HepG2 (cell line): ENCODE measurements around the gene B4GALT5. TPM values are rescaled to one million over a fixed set of nuclear protein-coding genes. Genes with fewer than 3 reads are reported as not detected.

Source experiments
- ARNT ChIP-seq: fragments of 450-650 bp; IDR thresholded peaks from 2 replicates; pipeline ENCODE4 v1.6.1; 2017
- ATF4 ChIP-seq, 2 experiments: fragments of 450-650 bp in 1 of 2; sonication (generic) in 1 of 2; formaldehyde crosslinking; IDR thresholded peaks; 2 replicates each; pipeline versions ENCODE4 v1.5.0 to v1.8.0; 2020 to 2022; ENCODE audit warnings: mild to moderate bottlenecking in 1 of 2, missing genetic modification reagents in 1 of 2
- CBX5 ChIP-seq: sonication (generic); formaldehyde crosslinking; IDR thresholded peaks from 2 replicates; pipeline ENCODE4 v1.4.0; 2020; ENCODE audit warnings: missing genetic modification reagents, borderline replicate concordance
- CCAR2 ChIP-seq: fragments of 200-400 bp; formaldehyde crosslinking; optimal IDR thresholded peaks from 2 replicates; pipeline ENCODE3; 2018; ENCODE audit warnings: low read depth, mild to moderate bottlenecking, low read length, moderate library complexity
- CSRNP1 ChIP-seq: sonication (generic); formaldehyde crosslinking; IDR thresholded peaks from 2 replicates; pipeline ENCODE4 v1.8.1; 2023; ENCODE audit warnings: mild to moderate bottlenecking, missing genetic modification reagents
- FOXK1 ChIP-seq: sonication (generic); formaldehyde crosslinking; IDR thresholded peaks from 2 replicates; pipeline ENCODE4 v1.4.0; 2020; ENCODE audit warnings: low read depth, missing genetic modification reagents, borderline replicate concordance
- MBNL3 ChIP-seq: fragments of 250-450 bp; sonication (Bioruptor Pico); conservative IDR thresholded peaks from 2 replicates; pipeline ENCODE4 v1.8.0; 2022; ENCODE audit warnings: mild to moderate bottlenecking, inconsistent platforms
- NR2F6 ChIP-seq, 2 experiments: IDR thresholded peaks; 2 replicates each; pipeline ENCODE4 v1.6.1; 2016; ENCODE audit warnings: antibody characterized with exemption in 1 of 2, mild to moderate bottlenecking in 1 of 2
- ONECUT2 ChIP-seq: sonication (generic); formaldehyde crosslinking; IDR thresholded peaks from 2 replicates; pipeline ENCODE4 v1.4.0; 2020; ENCODE audit warnings: missing genetic modification reagents
- PHF8 ChIP-seq: sonication (generic); formaldehyde crosslinking; IDR thresholded peaks from 2 replicates; pipeline ENCODE4 v1.5.0; 2020; ENCODE audit warnings: missing genetic modification reagents
- SPEN ChIP-seq: sonication (generic); formaldehyde crosslinking; IDR thresholded peaks from 2 replicates; pipeline ENCODE4 v1.5.1; 2020; ENCODE audit warnings: low read depth, mild to moderate bottlenecking, missing genetic modification reagents
- TFE3 ChIP-seq: IDR thresholded peaks from 2 replicates; pipeline ENCODE4 v1.6.1; 2016
- THRA ChIP-seq: sonication (generic); formaldehyde crosslinking; IDR thresholded peaks from 2 replicates; pipeline ENCODE4 v1.4.0; 2020; ENCODE audit warnings: missing genetic modification reagents, borderline replicate concordance
- ZBTB1 ChIP-seq: sonication (generic); formaldehyde crosslinking; IDR thresholded peaks from 2 replicates; pipeline ENCODE4 v1.4.0; 2020; ENCODE audit warnings: missing genetic modification reagents, borderline replicate concordance
- ZBTB3 ChIP-seq: sonication (generic); formaldehyde crosslinking; IDR thresholded peaks from 2 replicates; pipeline ENCODE4 v1.4.0; 2020; ENCODE audit warnings: low read depth, mild to moderate bottlenecking, moderate library complexity, missing genetic modification reagents, borderline replicate concordance
- ZNF317 ChIP-seq: sonication (generic); formaldehyde crosslinking; IDR thresholded peaks from 2 replicates; pipeline ENCODE4 v1.5.0; 2020; ENCODE audit warnings: mild to moderate bottlenecking, missing genetic modification reagents
- ZNF574 ChIP-seq: sonication (generic); formaldehyde crosslinking; IDR thresholded peaks from 2 replicates; pipeline ENCODE4 v1.4.0; 2020; ENCODE audit warnings: missing genetic modification reagents
- ZNF839 ChIP-seq: sonication (generic); formaldehyde crosslinking; IDR thresholded peaks from 2 replicates; pipeline ENCODE4 v1.4.0; 2020; ENCODE audit warnings: missing genetic modification reagents, mild to moderate bottlenecking, borderline replicate concordance
- polyA plus RNA-seq, 8 experiments: library from polyadenylated mRNA; depleted of rRNA in 3 of 8; stranded (reverse) in 7 of 8; unstranded in 1 of 8; fragments of >200 nt; fragmentation: Illumina TruSeq in 4 of 8; extraction: Trizol in 4 of 8; gene quantifications; 2 replicates each; pipeline versions ENCODE4 v1.2.1 to v1.2.3, GENCODE V29; 2011 to 2016; ENCODE audit warnings: low read depth in 4 of 8, missing spikeins in 1 of 8, mixed read lengths in 1 of 8; ENCODE audit not compliant: insufficient read depth in 1 of 8
- total RNA-seq, 5 experiments: library from RNA; depleted of rRNA; stranded (reverse); fragments of >200 nt; fragmentation: Illumina TruSeq; extraction: Trizol; gene quantifications; 2 replicates each; pipeline ENCODE4 v1.2.3, GENCODE V29; 2016; ENCODE audit warnings: low read depth in 1 of 5

B4GALT5 gene
- total and polyA plus RNA-seq, 2 of the 13 experiments (the other 11 are each of a cell fraction or from before 2014, with no cell fraction given) = 27.3 to 30.9 TPM

- 0 out of 2 replicates have a peak, but pooled peaks have one; percentile 43 for TF ChIP-seq TFE3 (CRISPR knock-in tag)
- no peak for TF ChIP-seq ARNT
- 0 out of 2 replicates have a peak, but pooled peaks have one; percentile 54 for TF ChIP-seq ZNF839 (CRISPR knock-in tag)
- no peak for TF ChIP-seq MBNL3 (CRISPR knock-in tag)
- TF ChIP-seq CBX5 (CRISPR knock-in tag) = peak; percentile 81; the same call in 1 of the 2 replicates
- 0 out of 2 replicates have a peak, but pooled peaks have one; percentile 26 for TF ChIP-seq ZNF317
- TF ChIP-seq SPEN = peak; percentile 48; the same call in 1 of the 2 replicates
- TF ChIP-seq CCAR2 = no peak
- TF ChIP-seq CSRNP1 (CRISPR knock-in tag) = no peak; the same call in 1 of the 2 replicates
- peak; percentile 37; the same call in 1 of the 2 replicates for TF ChIP-seq PHF8 (CRISPR knock-in tag)
- no peak for TF ChIP-seq FOXK1 (CRISPR knock-in tag)
- TF ChIP-seq ZNF574 (CRISPR knock-in tag) = peak; percentile 33
- no peak for TF ChIP-seq ATF4 (CRISPR knock-in tag; IDR thresholded peaks at IDR 0.05)
- TF ChIP-seq NR2F6 (IDR thresholded peaks at IDR 0.05) = peak; percentile 25; the same call in 1 of the 2 replicates
- no peak; the same call in 1 of the 2 replicates for TF ChIP-seq NR2F6 (CRISPR knock-in tag; IDR thresholded peaks at IDR 0.05)
- TF ChIP-seq ZBTB3 (CRISPR knock-in tag) = no peak
- peak; percentile 80; the same call in 1 of the 2 replicates for TF ChIP-seq THRA (CRISPR knock-in tag)
- peak; percentile 15; the same call in 1 of the 2 replicates for TF ChIP-seq ONECUT2
- no peak for TF ChIP-seq ZBTB1 (CRISPR knock-in tag)
Measured at GRCh38 chr20:49608752-49609670, 104.7 kb downstream of the B4GALT5 start (continued).
